B cell (primary cell): ENCODE data around the gene TUNAR. TPM values are rescaled to one million over a fixed set of nuclear protein-coding genes. Genes with fewer than 3 reads are reported as not detected.

ENCODE experiments used
- ATAC-seq: fragments of 200-7000 bp; cut with Tn5 transposase; one replicate; pipeline ENCODE4 v1.10.0; 2021; ENCODE audit warnings: low read depth, mild to moderate bottlenecking, moderate number of reproducible peaks, moderate library complexity
- CTCF ChIA-PET: fragments of 350-600 bp; sonication (Branson Sonifier 250); formaldehyde crosslinking; loops from one replicate; lab custom pipeline; 2021; ENCODE audit warnings: antibody characterized with exemption, inconsistent platforms; lab: Charles Lee
- POLR2A ChIA-PET: fragments of 350-600 bp; sonication (Branson Sonifier 250); formaldehyde crosslinking; loops from one replicate; lab custom pipeline; 2021; ENCODE audit warnings: antibody characterized with exemption; lab: Charles Lee
- DNase-seq: peaks from one replicate; pipeline ENCODE4 v3.0.0; 2013
- H2AFZ ChIP-seq: 2 replicates; pipeline ENCODE4 v1.6.1; 2012; ENCODE audit warnings: mild to moderate bottlenecking, low read depth, low read length; ENCODE audit not compliant: insufficient read depth, poor library complexity, severe bottlenecking
- H3K27ac ChIP-seq, 2 donors: 1 replicate in 1 of 2; 2 replicates in 1 of 2; pipeline ENCODE4 v1.5.1; 2012 to 2013; ENCODE audit warnings: low read length in 2 of 2, mild to moderate bottlenecking in 2 of 2, moderate library complexity in 1 of 2
- H3K27me3 ChIP-seq, 4 experiments: fragments of 200-600 bp in 1 of 4; sonication (generic) in 1 of 4; replicated peaks in 1 of 4; 1 replicate in 2 of 4; 2 replicates in 2 of 4; pipeline versions ENCODE4 v1.6.1 to v1.7.0; 2013 to 2016; ENCODE audit warnings: low read length in 3 of 4, mild to moderate bottlenecking in 2 of 4, mixed read lengths in 1 of 4, moderate library complexity in 1 of 4; ENCODE audit not compliant: insufficient read depth in 4 of 4, control insufficient read depth in 3 of 4; ENCODE audit errors: control extremely low read depth in 1 of 4
- H3K36me3 ChIP-seq, 2 experiments: replicated peaks in 1 of 2; 1 replicate in 1 of 2; 2 replicates in 1 of 2; pipeline versions ENCODE4 v1.6.1 to v1.7.1; 2013; ENCODE audit warnings: low read length in 1 of 2; ENCODE audit not compliant: insufficient read depth in 2 of 2, control insufficient read depth in 1 of 2; ENCODE audit errors: control extremely low read depth in 1 of 2, extremely low read depth in 1 of 2
- H3K4me1 ChIP-seq, 2 donors: fragments of 200-600 bp in 1 of 2; sonication (generic) in 1 of 2; 1 replicate in 1 of 2; 2 replicates in 1 of 2; pipeline versions ENCODE4 v1.5.1 to v1.6.1; 2013 to 2017; ENCODE audit warnings: low read length in 2 of 2; ENCODE audit not compliant: control insufficient read depth in 2 of 2, insufficient read depth in 2 of 2
- H3K4me2 ChIP-seq: replicated peaks from 2 replicates; pipeline ENCODE3; 2012; ENCODE audit warnings: mild to moderate bottlenecking, low read depth, low read length; ENCODE audit not compliant: poor library complexity, severe bottlenecking
- H3K4me3 ChIP-seq, 5 experiments: fragments of 200-600 bp in 1 of 5; sonication (generic) in 1 of 5; 1 replicate in 3 of 5; 2 replicates in 2 of 5; pipeline versions ENCODE4 v1.5.1 to v1.7.0; 2011 to 2016; ENCODE audit warnings: low read length in 4 of 5, mild to moderate bottlenecking in 4 of 5, low read depth in 2 of 5, control low read depth in 1 of 5, moderate library complexity in 1 of 5; ENCODE audit not compliant: insufficient read depth in 1 of 5; ENCODE audit errors: control extremely low read depth in 1 of 5, extremely low read depth in 1 of 5
- H3K79me2 ChIP-seq: fragments of 200-600 bp; sonication (generic); one replicate; pipeline ENCODE4 v1.6.0; 2016; ENCODE audit warnings: low read length; ENCODE audit not compliant: control insufficient read depth, insufficient read depth
- H3K9ac ChIP-seq: fragments of 200-600 bp; sonication (generic); 2 replicates; pipeline ENCODE4 v1.6.1; 2017; ENCODE audit warnings: mild to moderate bottlenecking, low read length, moderate library complexity
- H3K9me3 ChIP-seq, 3 donors: one replicate each; pipeline versions ENCODE4 v1.6.1 to v1.7.1; 2013; ENCODE audit warnings: low read length in 2 of 3; ENCODE audit not compliant: control insufficient read depth in 2 of 3, insufficient read depth in 1 of 3; ENCODE audit errors: control extremely low read depth in 1 of 3
- H4K20me1 ChIP-seq: 2 replicates; pipeline ENCODE4 v1.6.0; 2012; ENCODE audit warnings: mild to moderate bottlenecking, low read length; ENCODE audit not compliant: insufficient read depth, control insufficient read depth, poor library complexity, severe bottlenecking
- H3K27ac Mint-ChIP-seq: one replicate; pipeline ENCODE4 v1.8.0; 2021; ENCODE audit warnings: mixed read lengths
- H3K27me3 Mint-ChIP-seq: one replicate; pipeline ENCODE4 v1.8.0; 2021; ENCODE audit warnings: mixed read lengths
- H3K4me1 Mint-ChIP-seq: one replicate; pipeline ENCODE4 v1.8.0; 2021; ENCODE audit warnings: mixed read lengths
- H3K4me3 Mint-ChIP-seq: one replicate; pipeline ENCODE4 v1.8.0; 2021; ENCODE audit warnings: mixed read lengths
- H3K9me3 Mint-ChIP-seq: one replicate; pipeline ENCODE4 v1.8.0; 2022; ENCODE audit warnings: mixed read lengths; ENCODE audit not compliant: insufficient read depth
- EZH2 ChIP-seq: IDR thresholded peaks from 2 replicates; pipeline ENCODE4 v1.6.1; 2012; ENCODE audit warnings: borderline replicate concordance, low read depth, mild to moderate bottlenecking, moderate library complexity, low read length; ENCODE audit not compliant: insufficient read depth, poor library complexity, severe bottlenecking
- WGBS: methylation state at CpG from one replicate; pipeline ENCODE4 v1.1.5; 2013; ENCODE audit warnings: missing lambda C conversion rate; ENCODE audit not compliant: insufficient coverage; 5-methylcytosine and 5-hydroxymethylcytosine counted together
- intact Hi-C: fragments of 100-400 bp; cut with micrococcal nuclease; formaldehyde crosslinking; loops from one replicate; pipeline ENCODE4 v1.10.0; 2022
- polyA plus RNA-seq: library from polyadenylated mRNA; depleted of rRNA; stranded (reverse); fragments of >200 nt; gene quantifications from 2 replicates; pipeline ENCODE4 v1.2.3, GENCODE V29; 2012
- total RNA-seq, 2 donors: library from RNA; stranded (reverse); fragments of 120-200 nt in 1 of 2; gene quantifications; 1 replicate in 1 of 2; 2 replicates in 1 of 2; pipeline versions ENCODE4 v1.2.3 to v1.2.4, GENCODE V29; 2013 to 2022
- TF ChIP-seq, protein P1 (sequence below): fragments of 200-600 bp; IDR thresholded peaks from one replicate; pipeline ENCODE4 v1.8.0; 2022; ENCODE audit warnings: antibody characterized with exemption, mild to moderate bottlenecking

The TUNAR gene
- total and polyA plus RNA-seq, 2 donors (not counting 1 experiment from before 2014, with no cell fraction given): 0.48 to 0.81 TPM

DNA sequence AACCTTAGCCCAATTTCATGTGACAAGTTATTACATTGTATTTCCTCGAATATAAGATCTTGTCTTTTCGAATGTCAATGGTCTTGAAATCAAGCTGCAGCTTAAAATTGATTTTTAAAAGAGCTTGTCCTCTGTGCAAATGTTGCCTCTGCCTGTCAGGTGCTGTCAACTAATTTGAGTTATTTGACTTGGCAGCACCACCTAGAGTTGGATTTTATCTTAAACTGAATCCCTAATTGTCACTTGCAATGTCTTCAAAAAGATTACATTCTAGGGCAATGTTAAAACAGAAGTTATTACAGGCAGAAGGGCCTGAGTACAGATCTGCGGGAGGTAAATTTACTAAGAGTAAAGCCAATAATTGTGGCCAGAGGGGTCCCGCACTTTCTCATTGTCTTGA is 26.2 kb upstream of the TUNAR start:
- no peaks in the 10 kb centered on the region for H3K9me3 Mint-ChIP-seq
- POLR2A ChIA-PET: no interaction called here
- intact Hi-C loops: no loop called here
- no peak for DNase-seq
- H2AFZ ChIP-seq: no peak overlapping the region
- TF ChIP-seq, protein P1, sequence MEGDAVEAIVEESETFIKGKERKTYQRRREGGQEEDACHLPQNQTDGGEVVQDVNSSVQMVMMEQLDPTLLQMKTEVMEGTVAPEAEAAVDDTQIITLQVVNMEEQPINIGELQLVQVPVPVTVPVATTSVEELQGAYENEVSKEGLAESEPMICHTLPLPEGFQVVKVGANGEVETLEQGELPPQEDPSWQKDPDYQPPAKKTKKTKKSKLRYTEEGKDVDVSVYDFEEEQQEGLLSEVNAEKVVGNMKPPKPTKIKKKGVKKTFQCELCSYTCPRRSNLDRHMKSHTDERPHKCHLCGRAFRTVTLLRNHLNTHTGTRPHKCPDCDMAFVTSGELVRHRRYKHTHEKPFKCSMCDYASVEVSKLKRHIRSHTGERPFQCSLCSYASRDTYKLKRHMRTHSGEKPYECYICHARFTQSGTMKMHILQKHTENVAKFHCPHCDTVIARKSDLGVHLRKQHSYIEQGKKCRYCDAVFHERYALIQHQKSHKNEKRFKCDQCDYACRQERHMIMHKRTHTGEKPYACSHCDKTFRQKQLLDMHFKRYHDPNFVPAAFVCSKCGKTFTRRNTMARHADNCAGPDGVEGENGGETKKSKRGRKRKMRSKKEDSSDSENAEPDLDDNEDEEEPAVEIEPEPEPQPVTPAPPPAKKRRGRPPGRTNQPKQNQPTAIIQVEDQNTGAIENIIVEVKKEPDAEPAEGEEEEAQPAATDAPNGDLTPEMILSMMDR: no peak
- TF ChIP-seq EZH2: no peak
- H3K27me3 ChIP-seq: peaks cover 0 to 3% (median 1%) of the 10 kb centered on the region in 4 experiments
- H3K9me3 ChIP-seq: peaks cover 0 to 1% (median 0%) of the 10 kb centered on the region in 3 donors
- peaks cover 0 to 6% of the 10 kb centered on the region in 2 donors for H3K4me1 ChIP-seq
- peaks cover 2% of the 10 kb centered on the region for H3K4me1 Mint-ChIP-seq
- H3K27me3 Mint-ChIP-seq: peaks cover 16% of the 10 kb centered on the region
- H3K27ac Mint-ChIP-seq: no peak overlapping the region
- H3K36me3 ChIP-seq: no peaks in the 10 kb centered on the region
- no peak overlapping the region for H3K27ac ChIP-seq
- H3K4me2 ChIP-seq: no peak overlapping the region
- H3K4me3 Mint-ChIP-seq: no peak overlapping the region
- WGBS: 73% methylated on average over 2 of the region's 4 CpGs
- ATAC-seq: no peak
- H3K9ac ChIP-seq: no peak overlapping the region
- no peaks in the 10 kb centered on the region for H4K20me1 ChIP-seq
- CTCF ChIA-PET: interaction anchor here (0.9 to 1.7 kb wide), 2 partner anchors 13 to 76 kb away, joined by 3 to 4 read pairs; no protein-coding TSS in a partner anchor
- no peaks in the 10 kb centered on the region for H3K79me2 ChIP-seq
- no peak overlapping the region for H3K4me3 ChIP-seq

DNA sequence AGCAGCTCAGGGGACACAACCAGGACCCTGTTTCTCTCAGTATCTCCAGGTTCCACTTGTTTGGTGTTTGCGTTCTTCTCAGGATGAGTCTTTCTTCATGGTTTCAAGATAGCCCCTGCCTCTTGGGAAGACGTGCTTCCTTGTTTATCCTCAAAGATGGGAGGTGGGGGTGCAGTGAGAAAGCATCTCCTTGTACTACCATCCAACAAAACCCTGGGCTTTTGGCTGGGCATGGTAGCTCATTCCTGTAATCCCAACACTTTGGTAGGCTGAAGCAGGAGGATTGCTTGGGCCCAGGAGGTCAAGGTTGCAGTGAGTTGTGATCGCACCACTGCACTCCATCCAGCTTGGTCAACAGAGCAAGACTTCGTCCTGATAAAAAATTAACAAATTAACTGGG is 21.0 kb upstream of the TUNAR start:
- Histone ChIP-seq H3K36me3 (no peaks in the 10 kb centered on the region), H3K9me3 (no peaks in the 10 kb centered on the region), H3K4me3 (no peak overlapping the region), H3K4me1 (no peaks in the 10 kb centered on the region), H3K9ac (no peak overlapping the region), H3K27me3 (peaks cover 0 to 7% (median 3%) of the 10 kb centered on the region in 4 experiments), H2AFZ (no peak overlapping the region), H4K20me1 (no peaks in the 10 kb centered on the region), H3K4me2 (no peak overlapping the region), H3K79me2 (no peaks in the 10 kb centered on the region), H3K27ac (no peak overlapping the region)
- Mint-ChIP-seq H3K4me3 (no peak overlapping the region), H3K9me3 (no peaks in the 10 kb centered on the region), H3K4me1 (no peaks in the 10 kb centered on the region), H3K27ac (no peak overlapping the region), H3K27me3 (peaks cover 12% of the 10 kb centered on the region)
- intact Hi-C loops: no loop called here
- ChIA-PET POLR2A (no interaction called here), CTCF (no interaction called here)
- 60% methylated on average over 1 of the region's 4 CpGs for WGBS
- no peak for ATAC-seq
- no peak for TF ChIP-seq EZH2
- TF ChIP-seq, protein P1: no peak
- no peak for DNase-seq
